Skeletal muscle tissue (tissue), 4 donors: Measurements from ENCODE around the gene CHPF2. TPM values are rescaled to one million over a fixed set of nuclear protein-coding genes. Genes with fewer than 3 reads are reported as not detected.

ENCODE experiments used
- H3K27ac ChIP-seq: one replicate; pipeline ENCODE4 v1.7.0; 2013; ENCODE audit warnings: mild to moderate bottlenecking, low read depth, low read length, inconsistent platforms
- H3K27me3 ChIP-seq, 3 donors: one replicate each; pipeline ENCODE4 v1.7.0; 2013; ENCODE audit warnings: low read length in 3 of 3; ENCODE audit not compliant: control insufficient read depth in 3 of 3, insufficient read depth in 3 of 3
- H3K36me3 ChIP-seq, 3 donors: one replicate each; pipeline ENCODE4 v1.7.0; 2013; ENCODE audit warnings: low read length in 3 of 3; ENCODE audit not compliant: control insufficient read depth in 3 of 3, insufficient read depth in 3 of 3
- H3K4me1 ChIP-seq, 3 donors: one replicate each; pipeline ENCODE4 v1.7.0; 2013; ENCODE audit warnings: low read length in 3 of 3, mild to moderate bottlenecking in 3 of 3; ENCODE audit not compliant: control insufficient read depth in 3 of 3, insufficient read depth in 3 of 3
- H3K4me3 ChIP-seq, 3 donors: one replicate each; pipeline ENCODE4 v1.7.0; 2013; ENCODE audit warnings: low read length in 3 of 3
- H3K9ac ChIP-seq, 3 donors: one replicate each; pipeline ENCODE4 v1.7.0; 2013; ENCODE audit warnings: low read length in 3 of 3, mild to moderate bottlenecking in 3 of 3, moderate library complexity in 2 of 3, low read depth in 1 of 3
- H3K9me3 ChIP-seq, 3 donors: one replicate each; pipeline ENCODE4 v1.7.0; 2013; ENCODE audit warnings: low read length in 3 of 3; ENCODE audit not compliant: control insufficient read depth in 3 of 3
- total RNA-seq: library from RNA; depleted of rRNA; stranded (reverse); fragments of >200 nt; gene quantifications from one replicate; pipeline ENCODE4 v1.2.3, GENCODE V29; 2014
- donor health status: Osteomylitis.

The CHPF2 gene
- total RNA-seq, 1 donor from 2014 or later, result 16.2 TPM

GRCh38 chr7:151193203-151193978, 38.9 kb upstream of the CHPF2 start:
- no peaks in the 10 kb centered on the region for H3K36me3 ChIP-seq
- H3K9ac ChIP-seq, result no peak overlapping the region
- peaks cover 0 to 22% (median 8%) of the 10 kb centered on the region in 3 donors for H3K27me3 ChIP-seq
- peaks cover 13 to 28% (median 21%) of the 10 kb centered on the region in 3 donors for H3K4me1 ChIP-seq
- H3K27ac ChIP-seq, result no peak overlapping the region
- no peaks in the 10 kb centered on the region for H3K9me3 ChIP-seq
- H3K4me3 ChIP-seq, result no peak overlapping the region

DNA sequence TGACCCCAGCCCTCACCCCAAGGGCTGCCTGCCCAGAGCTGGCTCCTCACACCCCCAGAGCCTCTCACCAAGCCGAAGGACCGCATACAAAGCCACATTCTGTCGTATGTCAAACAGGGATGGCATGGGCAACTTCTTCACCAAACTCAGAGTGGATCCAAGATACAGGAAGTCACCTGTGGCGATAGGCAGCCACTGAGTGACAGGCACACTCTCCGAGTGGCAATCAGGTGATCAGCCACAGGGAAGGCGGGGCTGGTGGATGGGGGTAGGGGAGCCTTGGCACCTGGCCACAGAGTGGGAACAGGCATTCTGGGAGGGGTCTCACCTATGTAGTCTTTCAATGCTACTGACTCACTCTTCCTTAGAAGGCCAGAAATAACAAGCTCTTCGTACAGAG, 38.1 kb upstream of the CHPF2 start:
- Histone ChIP-seq H3K9me3 (no peaks in the 10 kb centered on the region), H3K4me1 (peaks cover 13 to 27% (median 20%) of the 10 kb centered on the region in 3 donors), H3K27ac (no peak overlapping the region), H3K27me3 (peaks cover 0 to 28% (median 8%) of the 10 kb centered on the region in 3 donors), H3K36me3 (no peaks in the 10 kb centered on the region), H3K4me3 (no peak overlapping the region), H3K9ac (no peak overlapping the region)

DNA sequence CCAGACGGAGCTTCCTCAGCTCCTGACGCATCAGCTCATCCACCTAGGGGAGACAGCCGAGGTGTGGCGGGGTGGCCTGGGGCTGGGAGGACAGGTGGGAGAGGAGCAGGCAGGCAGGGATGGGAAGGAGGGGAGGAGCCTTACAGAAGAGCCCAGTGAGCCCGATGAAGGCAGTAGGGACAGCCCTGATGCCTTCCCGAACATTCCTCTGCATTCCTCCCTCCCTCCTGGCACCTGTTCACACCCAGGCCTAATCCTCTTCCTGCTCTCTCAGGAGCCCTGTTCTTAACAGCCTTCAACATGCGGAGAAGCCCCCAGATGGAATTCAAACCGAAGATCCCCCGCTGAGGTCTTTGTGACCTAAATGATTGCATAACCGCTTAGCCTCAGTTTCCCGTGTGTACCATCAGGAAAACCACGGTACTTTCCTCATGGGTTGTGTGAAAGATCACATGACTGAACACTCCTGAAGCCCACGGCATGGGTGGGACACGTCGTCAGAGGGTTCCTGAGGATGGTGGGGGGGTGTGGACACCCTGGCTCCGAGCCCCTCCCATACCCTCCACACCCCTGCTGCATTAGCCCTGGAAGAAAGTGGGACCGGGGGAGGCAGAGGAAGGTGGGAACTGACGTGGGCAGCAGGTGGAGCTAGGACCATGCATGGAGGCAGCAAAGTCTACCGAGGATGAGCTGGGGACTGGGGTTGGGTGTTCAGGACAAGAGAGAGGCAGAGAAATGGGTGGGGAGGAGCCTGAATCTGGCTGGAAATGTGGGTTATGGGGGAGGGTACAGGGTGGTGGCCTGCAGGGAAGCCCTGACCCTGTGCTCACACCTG, 36.5 kb upstream of the CHPF2 start:
- H3K4me1 ChIP-seq, result peaks cover 20 to 23% (median 20%) of the 10 kb centered on the region in 3 donors
- no peak overlapping the region for H3K4me3 ChIP-seq

DNA sequence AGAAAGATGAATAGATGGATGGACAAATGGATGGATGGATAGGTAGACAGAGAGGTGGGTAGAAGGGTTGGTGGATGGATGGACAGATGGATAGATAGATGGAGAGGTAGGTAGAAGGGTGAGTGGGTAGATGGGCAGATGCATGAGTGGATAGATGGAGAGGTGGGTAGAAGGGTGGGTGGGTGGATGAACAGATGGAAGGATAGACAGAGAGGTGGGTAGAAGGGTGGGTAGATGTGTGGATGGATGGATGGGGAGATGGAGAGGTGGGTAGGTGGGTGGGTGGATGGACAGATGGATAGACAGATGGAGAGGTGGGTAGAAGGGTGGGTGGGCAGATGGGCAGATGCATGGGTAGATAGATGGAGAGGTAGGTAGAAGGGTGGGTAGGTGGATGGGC, 34.4 kb upstream of the CHPF2 start:
- Histone ChIP-seq H3K27ac (no peak overlapping the region), H3K27me3 (peaks cover 19 to 59% (median 24%) of the 10 kb centered on the region in 3 donors), H3K9me3 (no peaks in the 10 kb centered on the region), H3K9ac (no peak overlapping the region), H3K36me3 (no peaks in the 10 kb centered on the region), H3K4me3 (no peak overlapping the region), H3K4me1 (peaks cover 7 to 8% (median 8%) of the 10 kb centered on the region in 3 donors)

More for the DNA sequence above, 36.5 kb upstream of the CHPF2 start:
- Histone ChIP-seq H3K9ac (no peak overlapping the region), H3K27ac (no peak overlapping the region), H3K36me3 (no peaks in the 10 kb centered on the region), H3K9me3 (no peaks in the 10 kb centered on the region), H3K27me3 (peaks cover 10 to 41% (median 16%) of the 10 kb centered on the region in 3 donors)

GRCh38 chr7:151198945-151199848, 33.1 kb upstream of the CHPF2 start:
- no peak overlapping the region for H3K9ac ChIP-seq
- no peak overlapping the region for H3K27ac ChIP-seq
- H3K27me3 ChIP-seq, result peaks cover 32 to 72% (median 36%) of the 10 kb centered on the region in 3 donors
- no peaks in the 10 kb centered on the region for H3K36me3 ChIP-seq
- H3K4me3 ChIP-seq, result no peak overlapping the region
- no peaks in the 10 kb centered on the region for H3K9me3 ChIP-seq
- peaks cover 7 to 8% (median 8%) of the 10 kb centered on the region in 3 donors for H3K4me1 ChIP-seq

DNA sequence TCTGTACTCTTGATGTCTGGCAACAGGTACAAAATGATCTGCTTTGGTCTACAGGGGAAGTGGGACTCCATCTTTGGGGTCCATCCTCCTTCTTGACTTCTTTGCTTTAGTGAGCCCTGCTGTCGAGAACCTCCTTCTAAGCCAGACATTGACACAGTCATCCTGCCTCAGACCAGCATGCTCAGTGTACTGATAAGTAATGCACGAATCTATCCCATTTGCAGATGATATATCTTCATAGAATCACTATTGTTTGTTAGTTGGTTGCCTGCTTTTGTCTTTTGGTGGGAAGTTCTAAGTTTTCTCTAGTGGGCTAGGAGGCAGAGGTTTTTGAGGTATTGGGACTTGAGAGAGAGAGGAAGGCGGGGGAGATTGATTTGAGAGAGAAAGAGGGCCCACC, 30.9 kb upstream of the CHPF2 start:
- Histone ChIP-seq H3K27ac (no peak overlapping the region), H3K9ac (no peak overlapping the region), H3K4me1 (peaks cover 5 to 8% (median 7%) of the 10 kb centered on the region in 3 donors), H3K4me3 (no peak overlapping the region), H3K36me3 (no peaks in the 10 kb centered on the region), H3K27me3 (peaks cover 42 to 80% (median 50%) of the 10 kb centered on the region in 3 donors), H3K9me3 (no peaks in the 10 kb centered on the region)

GRCh38 chr7:151201751-151202150, 30.5 kb upstream of the CHPF2 start:
- no peak overlapping the region for H3K4me3 ChIP-seq
- H3K36me3 ChIP-seq, result no peaks in the 10 kb centered on the region
- H3K9me3 ChIP-seq, result no peaks in the 10 kb centered on the region
- peaks cover 4 to 8% (median 7%) of the 10 kb centered on the region in 3 donors for H3K4me1 ChIP-seq
- H3K9ac ChIP-seq, result no peak overlapping the region
- no peak overlapping the region for H3K27ac ChIP-seq
- peaks cover 42 to 77% (median 50%) of the 10 kb centered on the region in 3 donors for H3K27me3 ChIP-seq

DNA sequence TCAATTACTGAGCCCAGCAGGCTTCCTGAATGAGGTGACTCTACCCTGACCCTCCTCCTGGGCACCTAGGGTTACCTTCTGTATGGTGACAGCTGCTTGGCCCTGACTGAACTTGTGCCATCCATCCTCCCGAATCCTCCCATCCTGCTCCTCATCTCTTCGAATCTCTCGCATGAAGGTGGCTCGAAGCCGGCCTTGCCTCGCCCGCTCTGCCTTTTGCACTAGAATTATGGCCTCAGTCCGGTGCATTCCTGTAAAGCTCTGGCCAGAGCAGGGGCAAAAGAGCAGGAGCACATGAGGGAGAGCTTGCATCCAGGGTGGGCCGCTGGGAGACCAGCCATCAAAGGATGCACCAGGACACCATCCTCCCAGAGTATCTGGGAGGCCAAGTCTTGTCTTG, 29.4 kb upstream of the CHPF2 start:
- H3K36me3 ChIP-seq, result no peaks in the 10 kb centered on the region
- H3K4me1 ChIP-seq, result peaks cover 2 to 8% (median 7%) of the 10 kb centered on the region in 3 donors
- no peaks in the 10 kb centered on the region for H3K9me3 ChIP-seq
- no peak overlapping the region for H3K4me3 ChIP-seq
- peaks cover 42 to 80% (median 49%) of the 10 kb centered on the region in 3 donors for H3K27me3 ChIP-seq
- no peak overlapping the region for H3K9ac ChIP-seq
- no peak overlapping the region for H3K27ac ChIP-seq

DNA sequence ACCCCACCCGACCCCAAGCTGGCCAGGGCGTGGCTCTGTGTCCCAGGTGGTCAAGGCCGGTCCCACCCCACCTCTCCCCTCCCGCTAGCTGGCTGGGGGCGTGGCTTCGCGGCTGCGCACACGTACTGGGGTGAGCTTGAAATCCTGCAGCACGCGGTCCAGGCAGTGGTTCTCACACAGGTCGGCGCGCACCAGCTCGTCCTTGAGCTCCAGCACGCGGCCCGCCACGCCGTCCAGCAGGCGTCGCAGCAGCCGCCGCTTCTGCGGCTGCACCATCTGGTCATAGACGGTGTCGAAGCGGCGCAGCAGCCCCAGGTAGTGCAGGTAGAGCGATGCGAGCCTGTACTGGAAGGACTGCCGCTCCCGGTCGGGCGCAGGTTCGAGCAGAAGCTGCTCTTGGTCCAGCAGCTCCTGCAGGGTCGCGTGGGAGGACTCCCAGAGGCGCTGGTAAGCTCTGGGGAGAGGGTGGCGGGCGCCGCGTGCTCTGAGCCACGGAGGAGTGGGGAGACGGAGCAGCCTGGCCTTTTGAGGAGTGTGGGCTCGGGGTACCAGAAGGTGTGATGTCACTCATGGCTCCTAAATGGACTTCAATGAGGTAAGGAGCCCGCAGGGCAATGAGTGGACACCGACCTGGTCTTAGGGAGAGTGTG, 27.8 kb upstream of the CHPF2 start:
- Histone ChIP-seq H3K9ac (no peak overlapping the region), H3K27ac (no peak overlapping the region), H3K4me3 (no peak overlapping the region), H3K4me1 (peaks cover under 1 to 5% (median 4%) of the 10 kb centered on the region in 3 donors), H3K9me3 (no peaks in the 10 kb centered on the region), H3K36me3 (no peaks in the 10 kb centered on the region), H3K27me3 (peaks cover 40 to 69% (median 47%) of the 10 kb centered on the region in 3 donors)
